B cell (primary cell): ENCODE results near the gene CA5A. TPM values are rescaled to one million over a fixed set of nuclear protein-coding genes. Genes with fewer than 3 reads are reported as not detected.

Experiments
- ATAC-seq: fragments of 200-7000 bp; cut with Tn5 transposase; one replicate; pipeline ENCODE4 v1.10.0; 2021; ENCODE audit warnings: low read depth, mild to moderate bottlenecking, moderate number of reproducible peaks, moderate library complexity
- CTCF ChIA-PET: fragments of 350-600 bp; sonication (Branson Sonifier 250); formaldehyde crosslinking; loops from one replicate; lab custom pipeline; 2021; ENCODE audit warnings: antibody characterized with exemption, inconsistent platforms; lab: Charles Lee
- POLR2A ChIA-PET: fragments of 350-600 bp; sonication (Branson Sonifier 250); formaldehyde crosslinking; loops from one replicate; lab custom pipeline; 2021; ENCODE audit warnings: antibody characterized with exemption; lab: Charles Lee
- DNase-seq: peaks from one replicate; pipeline ENCODE4 v3.0.0; 2013
- H2AFZ ChIP-seq: 2 replicates; pipeline ENCODE4 v1.6.1; 2012; ENCODE audit warnings: mild to moderate bottlenecking, low read depth, low read length; ENCODE audit not compliant: insufficient read depth, poor library complexity, severe bottlenecking
- H3K27ac ChIP-seq, 2 donors: 1 replicate in 1 of 2; 2 replicates in 1 of 2; pipeline ENCODE4 v1.5.1; 2012 to 2013; ENCODE audit warnings: low read length in 2 of 2, mild to moderate bottlenecking in 2 of 2, moderate library complexity in 1 of 2
- H3K27me3 ChIP-seq, 4 experiments: fragments of 200-600 bp in 1 of 4; sonication (generic) in 1 of 4; replicated peaks in 1 of 4; 1 replicate in 2 of 4; 2 replicates in 2 of 4; pipeline versions ENCODE4 v1.6.1 to v1.7.0; 2013 to 2016; ENCODE audit warnings: low read length in 3 of 4, mild to moderate bottlenecking in 2 of 4, mixed read lengths in 1 of 4, moderate library complexity in 1 of 4; ENCODE audit not compliant: insufficient read depth in 4 of 4, control insufficient read depth in 3 of 4; ENCODE audit errors: control extremely low read depth in 1 of 4
- H3K36me3 ChIP-seq, 2 experiments: replicated peaks in 1 of 2; 1 replicate in 1 of 2; 2 replicates in 1 of 2; pipeline versions ENCODE4 v1.6.1 to v1.7.1; 2013; ENCODE audit warnings: low read length in 1 of 2; ENCODE audit not compliant: insufficient read depth in 2 of 2, control insufficient read depth in 1 of 2; ENCODE audit errors: control extremely low read depth in 1 of 2, extremely low read depth in 1 of 2
- H3K4me1 ChIP-seq, 2 donors: fragments of 200-600 bp in 1 of 2; sonication (generic) in 1 of 2; 1 replicate in 1 of 2; 2 replicates in 1 of 2; pipeline versions ENCODE4 v1.5.1 to v1.6.1; 2013 to 2017; ENCODE audit warnings: low read length in 2 of 2; ENCODE audit not compliant: control insufficient read depth in 2 of 2, insufficient read depth in 2 of 2
- H3K4me2 ChIP-seq: replicated peaks from 2 replicates; pipeline ENCODE3; 2012; ENCODE audit warnings: mild to moderate bottlenecking, low read depth, low read length; ENCODE audit not compliant: poor library complexity, severe bottlenecking
- H3K4me3 ChIP-seq, 5 experiments: fragments of 200-600 bp in 1 of 5; sonication (generic) in 1 of 5; 1 replicate in 3 of 5; 2 replicates in 2 of 5; pipeline versions ENCODE4 v1.5.1 to v1.7.0; 2011 to 2016; ENCODE audit warnings: low read length in 4 of 5, mild to moderate bottlenecking in 4 of 5, low read depth in 2 of 5, control low read depth in 1 of 5, moderate library complexity in 1 of 5; ENCODE audit not compliant: insufficient read depth in 1 of 5; ENCODE audit errors: control extremely low read depth in 1 of 5, extremely low read depth in 1 of 5
- H3K79me2 ChIP-seq: fragments of 200-600 bp; sonication (generic); one replicate; pipeline ENCODE4 v1.6.0; 2016; ENCODE audit warnings: low read length; ENCODE audit not compliant: control insufficient read depth, insufficient read depth
- H3K9ac ChIP-seq: fragments of 200-600 bp; sonication (generic); 2 replicates; pipeline ENCODE4 v1.6.1; 2017; ENCODE audit warnings: mild to moderate bottlenecking, low read length, moderate library complexity
- H3K9me3 ChIP-seq, 3 donors: one replicate each; pipeline versions ENCODE4 v1.6.1 to v1.7.1; 2013; ENCODE audit warnings: low read length in 2 of 3; ENCODE audit not compliant: control insufficient read depth in 2 of 3, insufficient read depth in 1 of 3; ENCODE audit errors: control extremely low read depth in 1 of 3
- H4K20me1 ChIP-seq: 2 replicates; pipeline ENCODE4 v1.6.0; 2012; ENCODE audit warnings: mild to moderate bottlenecking, low read length; ENCODE audit not compliant: insufficient read depth, control insufficient read depth, poor library complexity, severe bottlenecking
- H3K27ac Mint-ChIP-seq: one replicate; pipeline ENCODE4 v1.8.0; 2021; ENCODE audit warnings: mixed read lengths
- H3K27me3 Mint-ChIP-seq: one replicate; pipeline ENCODE4 v1.8.0; 2021; ENCODE audit warnings: mixed read lengths
- H3K4me1 Mint-ChIP-seq: one replicate; pipeline ENCODE4 v1.8.0; 2021; ENCODE audit warnings: mixed read lengths
- H3K4me3 Mint-ChIP-seq: one replicate; pipeline ENCODE4 v1.8.0; 2021; ENCODE audit warnings: mixed read lengths
- H3K9me3 Mint-ChIP-seq: one replicate; pipeline ENCODE4 v1.8.0; 2022; ENCODE audit warnings: mixed read lengths; ENCODE audit not compliant: insufficient read depth
- CTCF ChIP-seq: fragments of 200-600 bp; IDR thresholded peaks from one replicate; pipeline ENCODE4 v1.8.0; 2022; ENCODE audit warnings: antibody characterized with exemption, mild to moderate bottlenecking
- EZH2 ChIP-seq: IDR thresholded peaks from 2 replicates; pipeline ENCODE4 v1.6.1; 2012; ENCODE audit warnings: borderline replicate concordance, low read depth, mild to moderate bottlenecking, moderate library complexity, low read length; ENCODE audit not compliant: insufficient read depth, poor library complexity, severe bottlenecking
- WGBS: methylation state at CpG from one replicate; pipeline ENCODE4 v1.1.5; 2013; ENCODE audit warnings: missing lambda C conversion rate; ENCODE audit not compliant: insufficient coverage; 5-methylcytosine and 5-hydroxymethylcytosine counted together
- intact Hi-C: fragments of 100-400 bp; cut with micrococcal nuclease; formaldehyde crosslinking; loops from one replicate; pipeline ENCODE4 v1.10.0; 2022
- polyA plus RNA-seq: library from polyadenylated mRNA; depleted of rRNA; stranded (reverse); fragments of >200 nt; gene quantifications from 2 replicates; pipeline ENCODE4 v1.2.3, GENCODE V29; 2012
- total RNA-seq, 2 donors: library from RNA; stranded (reverse); fragments of 120-200 nt in 1 of 2; gene quantifications; 1 replicate in 1 of 2; 2 replicates in 1 of 2; pipeline versions ENCODE4 v1.2.3 to v1.2.4, GENCODE V29; 2013 to 2022

Gene CA5A
- total and polyA plus RNA-seq, 2 donors (not counting 1 experiment from before 2014, with no cell fraction given): 0.27 TPM; not detected in 1

GRCh38 chr16:87978127-87978526, 41.8 kb upstream of the CA5A start:
- H3K9ac ChIP-seq: no peak overlapping the region
- no peak for TF ChIP-seq EZH2
- no peaks in the 10 kb centered on the region for H3K27me3 ChIP-seq
- CTCF ChIA-PET: no interaction called here
- H3K9me3 ChIP-seq: no peaks in the 10 kb centered on the region
- peaks cover 20% of the 10 kb centered on the region for H3K4me1 Mint-ChIP-seq
- peaks cover 51% of the 10 kb centered on the region for H4K20me1 ChIP-seq
- H3K4me1 ChIP-seq: peaks cover 0 to 9% of the 10 kb centered on the region in 2 donors
- H3K4me2 ChIP-seq: no peak overlapping the region
- DNase-seq (no peak), ATAC-seq (no peak)
- H3K27ac ChIP-seq: no peak overlapping the region
- H3K4me3 Mint-ChIP-seq: no peak overlapping the region
- no peaks in the 10 kb centered on the region for H3K9me3 Mint-ChIP-seq
- H3K4me3 ChIP-seq: no peak overlapping the region
- 100% methylated on average over 2 of the region's 5 CpGs for WGBS
- H3K79me2 ChIP-seq: peaks cover 36% of the 10 kb centered on the region
- peaks cover 4 to 40% of the 10 kb centered on the region in 2 experiments for H3K36me3 ChIP-seq
- intact Hi-C loops: no loop called here
- H3K27me3 Mint-ChIP-seq: no peaks in the 10 kb centered on the region
- H2AFZ ChIP-seq: no peak overlapping the region
- POLR2A ChIA-PET: no interaction called here
- H3K27ac Mint-ChIP-seq: no peak overlapping the region

DNA sequence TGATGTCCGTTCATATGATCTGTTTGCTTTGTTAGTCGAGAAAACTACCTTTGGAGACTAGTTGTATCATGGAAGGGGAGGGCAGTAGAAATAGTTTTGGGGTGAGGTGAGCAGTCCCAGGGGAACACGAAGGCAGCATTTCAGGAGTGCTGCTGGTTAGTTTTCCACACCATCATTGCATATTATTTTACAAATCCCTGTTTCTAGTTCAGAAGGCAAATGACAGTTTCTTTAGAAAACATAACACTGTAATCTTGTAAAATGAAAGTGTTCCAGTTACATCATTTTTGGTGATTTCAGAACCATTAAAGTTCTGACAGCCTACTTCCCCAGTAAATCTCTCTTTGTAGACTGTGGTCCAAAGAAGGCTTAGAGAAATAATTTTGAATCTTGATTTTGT, 40.3 kb upstream of the CA5A start:
- H4K20me1 ChIP-seq: peaks cover 57% of the 10 kb centered on the region
- no peak overlapping the region for H3K9ac ChIP-seq
- Mint-ChIP-seq H3K9me3 (peaks cover 2% of the 10 kb centered on the region), H3K4me1 (peaks cover 17% of the 10 kb centered on the region), H3K27me3 (no peaks in the 10 kb centered on the region), H3K4me3 (no peak overlapping the region), H3K27ac (no peak overlapping the region)
- H3K79me2 ChIP-seq: peaks cover 51% of the 10 kb centered on the region
- H3K27me3 ChIP-seq: no peaks in the 10 kb centered on the region
- DNase-seq: no peak
- peaks cover 2 to 33% of the 10 kb centered on the region in 2 experiments for H3K36me3 ChIP-seq
- POLR2A ChIA-PET: no interaction called here
- ATAC-seq: no peak
- H3K9me3 ChIP-seq: peaks cover 0 to 7% (median 5%) of the 10 kb centered on the region in 3 donors
- peaks cover 0 to 9% of the 10 kb centered on the region in 2 donors for H3K4me1 ChIP-seq
- no peak overlapping the region for H2AFZ ChIP-seq
- TF ChIP-seq EZH2 (no peak), CTCF (no peak)
- H3K4me2 ChIP-seq: no peak overlapping the region
- no peak overlapping the region for H3K4me3 ChIP-seq
- 100% methylated on average over 1 of the region's 3 CpGs for WGBS
- no peak overlapping the region for H3K27ac ChIP-seq
- intact Hi-C loops: no loop called here
- CTCF ChIA-PET: no interaction called here
